Measurements from ENCODE around the gene UBE2K.

GRCh38 chr4:39792128-39792527, 94.2 kb downstream of the UBE2K start:
- TF ChIP-seq CTCF (IDR thresholded peaks at IDR 0.05) (no peak), POLR2A (IDR thresholded peaks at IDR 0.05) (no peak)

Measured in body of pancreas (tissue), 4 donors.